Stimulated activated CD4-positive, alpha-beta T cell treated with anti-CD3 and anti-CD28 coated beads, Interleukin-4, amount 100 ng/mL, for 1 hour (primary cell): ENCODE measurements around the gene KLHL40.

ENCODE experiments used
- DNase-seq: peaks from one replicate; pipeline ENCODE4 v3.0.0-alpha.2; 2020

The KLHL40 gene

GRCh38 chr3:42728056-42728455 lies 42.7 kb downstream of the KLHL40 start:
- DNase-seq, result no peak

- no peak for DNase-seq
Measured at GRCh38 chr3:42728668-42729364, 43.5 kb downstream of the KLHL40 start.

GRCh38 chr3:42729404-42730145 lies 44.2 kb downstream of the KLHL40 start:
- DNase-seq, result no peak

GRCh38 chr3:42730294-42730693 lies 45.0 kb downstream of the KLHL40 start:
- DNase-seq, result no peak

- no peak for DNase-seq
Measured at GRCh38 chr3:42730706-42731420, 45.5 kb downstream of the KLHL40 start.

GRCh38 chr3:42731476-42732195 lies 46.3 kb downstream of the KLHL40 start:
- DNase-seq, result no peak

- DNase-seq, result no peak
Measured at GRCh38 chr3:42732196-42732828, 47.0 kb downstream of the KLHL40 start.

GRCh38 chr3:42732829-42733459 lies 47.6 kb downstream of the KLHL40 start:
- DNase-seq, result no peak

- DNase-seq, result no peak
Measured at GRCh38 chr3:42733501-42734262, 48.3 kb downstream of the KLHL40 start.

GRCh38 chr3:42734263-42734860 lies 49.0 kb downstream of the KLHL40 start:
- no peak for DNase-seq

- no peak for DNase-seq
Measured at GRCh38 chr3:42735019-42735418, 49.7 kb downstream of the KLHL40 start.

- no peak for DNase-seq
Measured at GRCh38 chr3:42735615-42736014, 50.3 kb downstream of the KLHL40 start.

GRCh38 chr3:42736081-42736480 lies 50.7 kb downstream of the KLHL40 start:
- no peak for DNase-seq

- no peak for DNase-seq
Measured at GRCh38 chr3:42736531-42736930, 51.2 kb downstream of the KLHL40 start.

- no peak for DNase-seq
Measured at GRCh38 chr3:42739401-42740158, 54.2 kb downstream of the KLHL40 start.

- no peak for DNase-seq
Measured at GRCh38 chr3:42741796-42742195, 56.5 kb downstream of the KLHL40 start.
